Measurements from ENCODE around the gene HIVEP2.

DNA sequence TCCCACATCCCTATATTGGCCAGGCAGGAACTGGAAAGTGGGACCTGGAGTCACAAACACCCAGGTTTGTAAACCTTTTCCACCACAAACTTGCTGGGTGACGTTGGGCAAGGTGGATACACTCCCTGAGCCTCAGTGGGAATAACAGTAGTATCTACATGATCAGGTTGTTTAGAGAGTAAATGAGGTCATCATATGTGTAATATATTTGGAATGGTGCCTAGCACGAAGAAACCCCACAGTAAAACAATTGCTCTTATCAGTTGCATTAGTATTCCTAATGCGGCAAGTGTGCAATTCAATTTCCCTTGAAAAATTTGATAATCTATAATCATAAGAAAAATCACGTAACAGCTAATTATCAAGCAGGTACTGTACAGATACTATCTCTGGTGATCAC is 51.9 kb downstream of the HIVEP2 start:
- TF ChIP-seq POLR2A (IDR thresholded peaks at IDR 0.05) (no peak), EP300 (IDR thresholded peaks at IDR 0.05) (no peak)
- TF ChIP-seq, protein P1, sequence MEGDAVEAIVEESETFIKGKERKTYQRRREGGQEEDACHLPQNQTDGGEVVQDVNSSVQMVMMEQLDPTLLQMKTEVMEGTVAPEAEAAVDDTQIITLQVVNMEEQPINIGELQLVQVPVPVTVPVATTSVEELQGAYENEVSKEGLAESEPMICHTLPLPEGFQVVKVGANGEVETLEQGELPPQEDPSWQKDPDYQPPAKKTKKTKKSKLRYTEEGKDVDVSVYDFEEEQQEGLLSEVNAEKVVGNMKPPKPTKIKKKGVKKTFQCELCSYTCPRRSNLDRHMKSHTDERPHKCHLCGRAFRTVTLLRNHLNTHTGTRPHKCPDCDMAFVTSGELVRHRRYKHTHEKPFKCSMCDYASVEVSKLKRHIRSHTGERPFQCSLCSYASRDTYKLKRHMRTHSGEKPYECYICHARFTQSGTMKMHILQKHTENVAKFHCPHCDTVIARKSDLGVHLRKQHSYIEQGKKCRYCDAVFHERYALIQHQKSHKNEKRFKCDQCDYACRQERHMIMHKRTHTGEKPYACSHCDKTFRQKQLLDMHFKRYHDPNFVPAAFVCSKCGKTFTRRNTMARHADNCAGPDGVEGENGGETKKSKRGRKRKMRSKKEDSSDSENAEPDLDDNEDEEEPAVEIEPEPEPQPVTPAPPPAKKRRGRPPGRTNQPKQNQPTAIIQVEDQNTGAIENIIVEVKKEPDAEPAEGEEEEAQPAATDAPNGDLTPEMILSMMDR (IDR thresholded peaks at IDR 0.05): no peak
